GM23338 (cell line): ENCODE measurements around the gene CMIP. TPM values are rescaled to one million over a fixed set of nuclear protein-coding genes. Genes with fewer than 3 reads are reported as not detected.

Experiments used
- ATAC-seq: fragments of 200-7000 bp; cut with Tn5 transposase; 3 replicates; pipeline ENCODE4 v1.9.1; 2020
- DNase-seq: peaks from one replicate; pipeline ENCODE4 v3.0.0-alpha.2; 2015; ENCODE audit warnings: low spot score
- H2AFZ ChIP-seq: fragments of 200-600 bp; sonication (generic); 2 replicates; pipeline ENCODE4 v1.8.0; 2016; ENCODE audit warnings: antibody characterized with exemption, mild to moderate bottlenecking, moderate library complexity
- H3F3A ChIP-seq: fragments of 200-600 bp; sonication (generic); replicated peaks from 2 replicates; pipeline ENCODE4 v1.8.0; 2017; ENCODE audit warnings: antibody characterized with exemption, mixed run types, low read depth
- H3K27ac ChIP-seq: fragments of 200-600 bp; sonication (generic); 2 replicates; pipeline ENCODE4 v1.6.1; 2016; ENCODE audit warnings: low read depth
- H3K27me3 ChIP-seq: fragments of 200-600 bp; sonication (generic); 2 replicates; pipeline ENCODE4 v1.8.0; 2016; ENCODE audit warnings: mild to moderate bottlenecking, mixed run types, moderate library complexity; ENCODE audit not compliant: insufficient read depth
- H3K36me3 ChIP-seq: fragments of 200-600 bp; sonication (generic); 2 replicates; pipeline ENCODE4 v1.8.0; 2016; ENCODE audit warnings: mild to moderate bottlenecking; ENCODE audit not compliant: insufficient read depth
- H3K4me1 ChIP-seq: fragments of 200-600 bp; sonication (generic); 2 replicates; pipeline ENCODE4 v1.8.0; 2016; ENCODE audit warnings: mild to moderate bottlenecking, moderate library complexity; ENCODE audit not compliant: insufficient read depth
- H3K4me2 ChIP-seq: fragments of 200-600 bp; sonication (generic); 2 replicates; pipeline ENCODE4 v1.7.1; 2017; ENCODE audit warnings: mixed run types
- H3K4me3 ChIP-seq: fragments of 200-600 bp; sonication (generic); 2 replicates; pipeline ENCODE4 v1.6.1; 2016; ENCODE audit warnings: mixed run types
- H3K79me2 ChIP-seq: fragments of 200-600 bp; sonication (generic); replicated peaks from 2 replicates; pipeline ENCODE4 v1.8.0; 2017; ENCODE audit warnings: mild to moderate bottlenecking; ENCODE audit not compliant: insufficient read depth
- H3K9me2 ChIP-seq: fragments of 200-600 bp; sonication (generic); 2 replicates; pipeline ENCODE4 v1.8.0; 2017; ENCODE audit not compliant: insufficient read depth
- H4K20me1 ChIP-seq: fragments of 200-600 bp; sonication (generic); replicated peaks from 2 replicates; pipeline ENCODE4 v1.8.0; 2017; ENCODE audit warnings: mild to moderate bottlenecking; ENCODE audit not compliant: insufficient read depth
- H3K27ac Mint-ChIP-seq: 2 replicates; pipeline ENCODE4 v1.8.0; 2020; ENCODE audit warnings: inconsistent platforms, mild to moderate bottlenecking, moderate library complexity, mixed read lengths
- H3K27me3 Mint-ChIP-seq: 3 replicates; pipeline ENCODE4 v1.8.0; 2022; ENCODE audit warnings: low read depth, mild to moderate bottlenecking, moderate library complexity, mixed read lengths, inconsistent platforms; ENCODE audit not compliant: insufficient read depth, poor library complexity
- H3K36me3 Mint-ChIP-seq: 3 replicates; pipeline ENCODE4 v1.8.0; 2021; ENCODE audit warnings: low read depth, mild to moderate bottlenecking, inconsistent platforms, moderate library complexity, mixed read lengths
- H3K4me1 Mint-ChIP-seq: 3 replicates; pipeline ENCODE4 v1.8.0; 2020; ENCODE audit warnings: mild to moderate bottlenecking, inconsistent platforms, mixed read lengths
- H3K4me3 Mint-ChIP-seq: 3 replicates; pipeline ENCODE4 v1.8.0; 2021; ENCODE audit warnings: moderate library complexity, mild to moderate bottlenecking, inconsistent platforms, mixed read lengths
- H3K9me3 Mint-ChIP-seq: 3 replicates; pipeline ENCODE4 v1.8.0; 2020; ENCODE audit warnings: moderate library complexity, mild to moderate bottlenecking, inconsistent platforms, mixed read lengths
- CREB1 ChIP-seq: fragments of 250-450 bp; sonication (Bioruptor Pico); IDR thresholded peaks from 2 replicates; pipeline ENCODE4 v1.5.0; 2020; ENCODE audit warnings: low read depth, mild to moderate bottlenecking, moderate library complexity
- ETS1 ChIP-seq: IDR thresholded peaks from 2 replicates; pipeline ENCODE4 v1.6.1; 2016; ENCODE audit warnings: antibody characterized with exemption
- EZH2 ChIP-seq: fragments of 200-600 bp; sonication (generic); IDR thresholded peaks from one replicate; pipeline ENCODE4 v1.8.0; 2017; ENCODE audit warnings: antibody characterized with exemption, mild to moderate bottlenecking, low read depth; ENCODE audit not compliant: unreplicated experiment
- EZH2phosphoT487 ChIP-seq: fragments of 200-600 bp; sonication (generic); IDR thresholded peaks from one replicate; pipeline ENCODE4 v1.8.1; 2018; ENCODE audit warnings: antibody characterized with exemption; ENCODE audit not compliant: unreplicated experiment
- JUNB ChIP-seq: IDR thresholded peaks from one replicate; pipeline ENCODE4 v1.6.1; 2016; ENCODE audit warnings: antibody characterized with exemption; ENCODE audit not compliant: unreplicated experiment
- NANOG ChIP-seq: IDR thresholded peaks from 2 replicates; pipeline ENCODE4 v1.6.1; 2016; ENCODE audit warnings: antibody characterized with exemption, borderline replicate concordance
- POLR2AphosphoS5 ChIP-seq: IDR thresholded peaks from 2 replicates; pipeline ENCODE4 v1.6.1; 2016; ENCODE audit warnings: antibody characterized with exemption, low read depth
- REST ChIP-seq: IDR thresholded peaks from one replicate; pipeline ENCODE4 v1.6.1; 2018; ENCODE audit warnings: antibody characterized with exemption; ENCODE audit not compliant: unreplicated experiment
- STAT1 ChIP-seq: IDR thresholded peaks from one replicate; pipeline ENCODE4 v1.6.1; 2016; ENCODE audit warnings: antibody characterized with exemption; ENCODE audit not compliant: unreplicated experiment
- ZNF114 ChIP-seq: fragments of 250-450 bp; sonication (Bioruptor Pico); IDR thresholded peaks from 2 replicates; pipeline ENCODE4 v1.5.0; 2020; ENCODE audit warnings: mild to moderate bottlenecking, moderate library complexity
- ZNF331 ChIP-seq: fragments of 250-450 bp; sonication (Bioruptor Pico); IDR thresholded peaks from 2 replicates; pipeline ENCODE4 v1.5.0; 2020; ENCODE audit warnings: low read depth, mild to moderate bottlenecking, moderate library complexity
- ZNF462 ChIP-seq: fragments of 250-450 bp; sonication (Bioruptor Pico); IDR thresholded peaks from 2 replicates; pipeline ENCODE4 v1.5.0; 2020; ENCODE audit warnings: mild to moderate bottlenecking, moderate library complexity
- polyA plus RNA-seq: library from polyadenylated mRNA; unstranded; fragments of >200 nt; fragmentation: Nextera tagmentation; extraction: Ambion mirVana; gene quantifications from 2 replicates; pipeline ENCODE4 v1.2.1, GENCODE V29; 2016
- total RNA-seq: library from RNA; depleted of rRNA; stranded (reverse); fragments of >200 nt; shearing (Covaris generic); gene quantifications from 2 replicates; pipeline ENCODE4 v1.2.3, GENCODE V29; 2014
- TF ChIP-seq, protein P1 (sequence below), 2 experiments: fragments of 200-600 bp in 1 of 2; sonication (generic) in 1 of 2; conservative IDR thresholded peaks; 2 replicates each; pipeline versions ENCODE4 v1.5.1 to v1.6.1; 2016 to 2017; ENCODE audit warnings: antibody characterized with exemption in 2 of 2, low read depth in 2 of 2, mild to moderate bottlenecking in 2 of 2, moderate library complexity in 1 of 2

The CMIP gene
- total and polyA plus RNA-seq, 2 experiments from 2014 or later, result 9.5 to 62.3 TPM

DNA sequence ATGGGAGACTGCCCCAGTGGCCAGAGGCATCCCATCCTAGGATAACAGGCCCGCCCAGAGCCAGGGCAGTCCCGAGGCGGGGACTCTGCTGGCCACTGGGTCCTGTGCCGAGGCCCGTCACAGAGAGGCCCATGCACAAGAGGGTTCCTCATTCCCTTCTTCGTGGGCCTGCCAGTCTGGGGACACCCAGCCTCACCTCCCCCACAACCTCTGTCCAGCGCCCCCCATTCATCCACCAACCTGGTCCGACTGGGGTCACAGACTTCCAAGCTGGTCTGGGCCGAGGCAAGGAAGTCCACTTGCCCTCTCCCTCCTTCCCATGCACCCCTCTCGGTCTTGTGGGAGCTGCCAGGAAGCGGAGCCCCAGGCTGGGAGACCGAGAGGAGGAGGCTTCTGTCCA, 240.3 kb downstream of the CMIP start:
- peaks cover 11% of the 10 kb centered on the region; the same call in 1 of the 2 replicates for H3K79me2 ChIP-seq
- Mint-ChIP-seq H3K4me1 (peaks cover 15% of the 10 kb centered on the region), H3K36me3 (peaks cover 15% of the 10 kb centered on the region; the same call in 1 of the 3 replicates), H3K27me3 (peaks cover 8% of the 10 kb centered on the region), H3K4me3 (no peak overlapping the region), H3K9me3 (no peaks in the 10 kb centered on the region), H3K27ac (no peak overlapping the region)
- H3K27ac ChIP-seq, result no peak overlapping the region
- no peak overlapping the region for H2AFZ ChIP-seq
- no peaks in the 10 kb centered on the region; the same call in 1 of the 2 replicates for H4K20me1 ChIP-seq
- no peak for TF ChIP-seq EZH2
- TF ChIP-seq EZH2phosphoT487, result no peak
- no peak for TF ChIP-seq NANOG
- no peak for TF ChIP-seq JUNB
- TF ChIP-seq, protein P1, sequence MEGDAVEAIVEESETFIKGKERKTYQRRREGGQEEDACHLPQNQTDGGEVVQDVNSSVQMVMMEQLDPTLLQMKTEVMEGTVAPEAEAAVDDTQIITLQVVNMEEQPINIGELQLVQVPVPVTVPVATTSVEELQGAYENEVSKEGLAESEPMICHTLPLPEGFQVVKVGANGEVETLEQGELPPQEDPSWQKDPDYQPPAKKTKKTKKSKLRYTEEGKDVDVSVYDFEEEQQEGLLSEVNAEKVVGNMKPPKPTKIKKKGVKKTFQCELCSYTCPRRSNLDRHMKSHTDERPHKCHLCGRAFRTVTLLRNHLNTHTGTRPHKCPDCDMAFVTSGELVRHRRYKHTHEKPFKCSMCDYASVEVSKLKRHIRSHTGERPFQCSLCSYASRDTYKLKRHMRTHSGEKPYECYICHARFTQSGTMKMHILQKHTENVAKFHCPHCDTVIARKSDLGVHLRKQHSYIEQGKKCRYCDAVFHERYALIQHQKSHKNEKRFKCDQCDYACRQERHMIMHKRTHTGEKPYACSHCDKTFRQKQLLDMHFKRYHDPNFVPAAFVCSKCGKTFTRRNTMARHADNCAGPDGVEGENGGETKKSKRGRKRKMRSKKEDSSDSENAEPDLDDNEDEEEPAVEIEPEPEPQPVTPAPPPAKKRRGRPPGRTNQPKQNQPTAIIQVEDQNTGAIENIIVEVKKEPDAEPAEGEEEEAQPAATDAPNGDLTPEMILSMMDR (conservative IDR thresholded peaks at IDR 0.05; ENCODE audit: low read depth in 2 of 2), result no peak
- no peak for TF ChIP-seq REST
- no peak for TF ChIP-seq STAT1
- TF ChIP-seq ETS1, result no peak
- TF ChIP-seq POLR2AphosphoS5, result no peak
- no peak for TF ChIP-seq ZNF331 (CRISPR knock-in tag)
- no peak for TF ChIP-seq ZNF114
- TF ChIP-seq CREB1, result no peak
- no peak for TF ChIP-seq ZNF462 (CRISPR knock-in tag)
- H3K27me3 ChIP-seq, result no peaks in the 10 kb centered on the region
- H3K9me2 ChIP-seq, result no peaks in the 10 kb centered on the region
- ATAC-seq (no peak), DNase-seq (no peak)
- H3K4me1 ChIP-seq, result no peaks in the 10 kb centered on the region; the same call in none of the 2 replicates
- H3K4me3 ChIP-seq, result no peak overlapping the region
- H3K4me2 ChIP-seq, result no peak overlapping the region
- H3K36me3 ChIP-seq, result no peaks in the 10 kb centered on the region
- H3F3A ChIP-seq, result 0 out of 2 replicates have a peak, but pooled peaks cover 2% of the 10 kb centered on the region
